Esophagus squamous epithelium (tissue), 5 donors: ENCODE measurements around the gene SFT2D2. TPM values are rescaled to one million over a fixed set of nuclear protein-coding genes. Genes with fewer than 3 reads are reported as not detected.

Source experiments
- DNase-seq: peaks from one replicate; lab custom pipeline; 2025; lab: John Stamatoyannopoulos, UW
- H3K27ac ChIP-seq, 4 donors: fragments of 200-600 bp; sonication (generic); one replicate each; pipeline ENCODE4 v1.5.1; 2016 to 2019; ENCODE audit warnings: mild to moderate bottlenecking in 1 of 4
- H3K27me3 ChIP-seq, 4 donors: fragments of 200-600 bp; sonication (generic); 1 replicate in 3 of 4; 2 replicates in 1 of 4; pipeline versions ENCODE4 v1.5.1 to v1.6.0; 2017 to 2021; ENCODE audit warnings: antibody characterized with exemption in 1 of 4
- H3K36me3 ChIP-seq, 3 donors: fragments of 200-600 bp; sonication (generic); one replicate each; pipeline ENCODE4 v1.5.1; 2016 to 2019
- H3K4me1 ChIP-seq, 3 donors: fragments of 200-600 bp; sonication (generic); one replicate each; pipeline ENCODE4 v1.5.1; 2017 to 2019
- H3K4me3 ChIP-seq, 4 donors: fragments of 200-600 bp; sonication (generic); 1 replicate in 3 of 4; 2 replicates in 1 of 4; pipeline ENCODE4 v1.5.1; 2016 to 2019; ENCODE audit warnings: mild to moderate bottlenecking in 2 of 4, moderate library complexity in 1 of 4
- H3K9me3 ChIP-seq, 3 donors: fragments of 200-600 bp; sonication (generic); one replicate each; pipeline ENCODE4 v1.5.1; 2016 to 2019
- POLR2A ChIP-seq, 4 donors: fragments of 450-650 bp; IDR thresholded peaks; one replicate each; pipeline ENCODE4 v1.6.1; 2017; ENCODE audit warnings: antibody characterized with exemption in 4 of 4, mild to moderate bottlenecking in 4 of 4, moderate library complexity in 3 of 4
- WGBS, 2 donors: methylation state at CpG; one replicate each; pipeline ENCODE4 v1.1.5; 2018; 5-methylcytosine and 5-hydroxymethylcytosine counted together
- intact Hi-C: fragments of 100-400 bp; cut with DNase I; formaldehyde crosslinking; loops from one replicate; pipeline ENCODE4 v1.15.0; 2022
- total RNA-seq, 4 donors: library from RNA; depleted of rRNA; stranded (reverse); fragments of >200 nt; gene quantifications; one replicate each; pipeline ENCODE4 v1.1.0, GENCODE V29; 2016
- TF ChIP-seq, protein P1 (sequence below), 6 experiments: fragments of 450-650 bp in 4 of 6; fragments of 200-600 bp in 2 of 6; sonication (generic) in 2 of 6; IDR thresholded peaks; one replicate each; pipeline ENCODE4 v1.5.1; 2016 to 2019; ENCODE audit warnings: antibody characterized with exemption in 6 of 6, mild to moderate bottlenecking in 4 of 6, moderate library complexity in 4 of 6
- donor health status: DM: yes; HTN: yes; CAD: no.

SFT2D2 gene
- total RNA-seq, 4 donors from 2014 or later: 34.0 to 44.1 (median 40.1) TPM

DNA sequence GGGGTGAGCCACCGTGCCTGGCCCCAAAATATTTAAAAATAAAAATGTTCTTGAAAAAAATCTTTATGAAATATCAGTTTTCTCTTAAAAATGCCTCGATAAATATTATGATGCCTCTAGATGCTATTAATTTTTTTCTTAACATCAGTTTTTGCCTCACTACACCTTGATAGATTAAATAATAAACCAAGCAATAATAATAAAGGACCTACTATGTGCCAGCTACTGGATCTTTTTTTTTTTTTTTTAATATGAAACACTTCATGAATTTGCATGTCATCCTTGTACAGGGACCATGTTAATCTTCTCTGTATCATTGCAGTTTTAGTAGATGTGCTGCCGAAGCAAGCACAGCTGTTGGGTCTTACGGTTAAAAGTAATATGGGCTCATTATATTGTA, 37.3 kb downstream of the SFT2D2 start:
- DNase-seq: no peak
- Histone ChIP-seq H3K36me3 (peaks cover 0 to 28% (median 0%) of the 10 kb centered on the region in 3 donors), H3K4me3 (no peak overlapping the region), H3K27me3 (no peaks in the 10 kb centered on the region), H3K4me1 (peaks cover 0 to 22% (median 6%) of the 10 kb centered on the region in 3 donors), H3K9me3 (no peaks in the 10 kb centered on the region), H3K27ac (no peak overlapping the region)
- TF ChIP-seq POLR2A (IDR thresholded peaks at IDR 0.05): no peak
- TF ChIP-seq, protein P1, sequence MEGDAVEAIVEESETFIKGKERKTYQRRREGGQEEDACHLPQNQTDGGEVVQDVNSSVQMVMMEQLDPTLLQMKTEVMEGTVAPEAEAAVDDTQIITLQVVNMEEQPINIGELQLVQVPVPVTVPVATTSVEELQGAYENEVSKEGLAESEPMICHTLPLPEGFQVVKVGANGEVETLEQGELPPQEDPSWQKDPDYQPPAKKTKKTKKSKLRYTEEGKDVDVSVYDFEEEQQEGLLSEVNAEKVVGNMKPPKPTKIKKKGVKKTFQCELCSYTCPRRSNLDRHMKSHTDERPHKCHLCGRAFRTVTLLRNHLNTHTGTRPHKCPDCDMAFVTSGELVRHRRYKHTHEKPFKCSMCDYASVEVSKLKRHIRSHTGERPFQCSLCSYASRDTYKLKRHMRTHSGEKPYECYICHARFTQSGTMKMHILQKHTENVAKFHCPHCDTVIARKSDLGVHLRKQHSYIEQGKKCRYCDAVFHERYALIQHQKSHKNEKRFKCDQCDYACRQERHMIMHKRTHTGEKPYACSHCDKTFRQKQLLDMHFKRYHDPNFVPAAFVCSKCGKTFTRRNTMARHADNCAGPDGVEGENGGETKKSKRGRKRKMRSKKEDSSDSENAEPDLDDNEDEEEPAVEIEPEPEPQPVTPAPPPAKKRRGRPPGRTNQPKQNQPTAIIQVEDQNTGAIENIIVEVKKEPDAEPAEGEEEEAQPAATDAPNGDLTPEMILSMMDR (IDR thresholded peaks at IDR 0.05): no peak
- WGBS, 2 donors: 88 to 93% methylated on average over 4 of the region's 4 CpGs
- intact Hi-C loops: no loop called here

DNA sequence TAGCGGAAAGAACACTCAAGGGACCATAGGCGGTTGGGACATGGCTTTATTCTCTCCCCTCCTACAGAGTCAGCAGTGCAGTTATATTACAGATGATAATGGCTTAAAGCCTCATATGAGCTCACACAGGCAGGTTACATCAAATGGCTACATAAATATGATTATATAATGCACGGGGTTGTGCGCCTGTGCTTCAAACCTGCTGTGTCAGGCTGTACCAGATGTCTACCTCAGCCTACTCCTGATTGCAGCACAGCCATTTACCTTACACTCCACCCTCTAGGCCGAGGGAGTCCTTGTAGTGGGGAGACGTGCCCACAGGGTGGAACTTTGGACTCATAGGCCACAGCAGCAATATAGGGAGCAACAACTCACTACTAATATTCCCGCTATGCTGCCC, 38.5 kb downstream of the SFT2D2 start:
- TF ChIP-seq, protein P1 (IDR thresholded peaks at IDR 0.05): no peak
- no peak for DNase-seq
- Histone ChIP-seq H3K27ac (no peak overlapping the region), H3K4me3 (no peak overlapping the region), H3K4me1 (peaks cover 0 to 22% (median 6%) of the 10 kb centered on the region in 3 donors), H3K9me3 (no peaks in the 10 kb centered on the region), H3K27me3 (no peaks in the 10 kb centered on the region), H3K36me3 (peaks cover 0 to 22% (median 0%) of the 10 kb centered on the region in 3 donors)
- intact Hi-C loops: no loop called here
- 96% methylated on average over 7 of the region's 7 CpGs for WGBS, 2 donors

GRCh38 chr1:168265596-168265995, 39.8 kb downstream of the SFT2D2 start:
- Histone ChIP-seq H3K4me1 (peaks cover 0 to 16% (median 6%) of the 10 kb centered on the region in 3 donors), H3K4me3 (no peak overlapping the region), H3K27me3 (no peaks in the 10 kb centered on the region), H3K36me3 (peaks cover 0 to 22% (median 0%) of the 10 kb centered on the region in 3 donors), H3K27ac (no peak overlapping the region), H3K9me3 (no peaks in the 10 kb centered on the region)
- intact Hi-C loops: no loop called here
- 56 to 100% methylated on average over 1 of the region's 1 CpG for WGBS, 2 donors
- DNase-seq: no peak
- TF ChIP-seq, protein P1 (IDR thresholded peaks at IDR 0.05): no peak
- no peak for TF ChIP-seq POLR2A (IDR thresholded peaks at IDR 0.05)

DNA sequence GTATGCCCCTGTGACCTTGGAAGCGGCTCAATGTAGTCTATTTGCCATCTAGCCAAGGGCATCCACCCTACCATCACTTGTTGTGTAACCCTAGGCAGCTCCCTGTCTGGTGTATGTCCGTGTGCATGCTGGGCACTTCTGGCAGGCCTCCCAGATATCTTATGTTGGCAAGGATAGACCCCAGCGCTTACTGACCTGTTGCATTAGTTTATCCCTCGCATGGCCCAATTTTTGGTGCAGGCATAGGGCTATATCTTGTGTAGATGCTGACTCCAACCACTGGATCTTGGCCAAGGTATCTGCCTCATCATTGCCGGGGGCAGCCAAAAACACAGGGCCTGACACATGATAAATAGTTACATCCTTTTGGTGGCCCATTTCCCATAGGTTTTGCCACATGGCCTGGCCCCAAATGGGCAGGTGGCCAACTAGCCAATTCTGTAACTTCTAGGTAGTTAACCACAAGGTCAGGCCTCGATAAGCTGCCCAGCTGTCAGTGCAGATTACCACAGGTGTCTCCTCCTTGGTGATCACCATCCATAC, 40.9 kb downstream of the SFT2D2 start:
- no peaks in the 10 kb centered on the region for H3K27me3 ChIP-seq
- H3K27ac ChIP-seq: no peak overlapping the region
- TF ChIP-seq, protein P1 (IDR thresholded peaks at IDR 0.05): no peak
- TF ChIP-seq POLR2A (IDR thresholded peaks at IDR 0.05): no peak
- H3K4me3 ChIP-seq: no peak overlapping the region
- peaks cover 0 to 19% (median 0%) of the 10 kb centered on the region in 3 donors for H3K36me3 ChIP-seq
- no peak for DNase-seq
- H3K9me3 ChIP-seq: no peaks in the 10 kb centered on the region
- peaks cover 0 to 5% (median 3%) of the 10 kb centered on the region in 3 donors for H3K4me1 ChIP-seq
- 55 to 56% methylated on average over 4 to 5 of the region's 6 CpGs for WGBS, 2 donors
- intact Hi-C loops: no loop called here

GRCh38 chr1:168271636-168272035, 45.8 kb downstream of the SFT2D2 start:
- TF ChIP-seq, protein P1 (IDR thresholded peaks at IDR 0.05): no peak
- no peak for TF ChIP-seq POLR2A (IDR thresholded peaks at IDR 0.05)
- H3K27ac ChIP-seq: no peak overlapping the region
- no peaks in the 10 kb centered on the region for H3K9me3 ChIP-seq
- H3K4me1 ChIP-seq: no peaks in the 10 kb centered on the region
- intact Hi-C loops: no loop called here
- no peak overlapping the region for H3K4me3 ChIP-seq
- 93 to 100% methylated on average over 1 of the region's 1 CpG for WGBS, 2 donors
- H3K27me3 ChIP-seq: no peaks in the 10 kb centered on the region
- no peak for DNase-seq
- H3K36me3 ChIP-seq: no peaks in the 10 kb centered on the region
